ENCODE measurements around the gene NOL4L. TPM values are rescaled to one million over a fixed set of nuclear protein-coding genes. Genes with fewer than 3 reads are reported as not detected.

Gene NOL4L
- polyA plus RNA-seq, 1 experiment: 10.9 TPM

DNA sequence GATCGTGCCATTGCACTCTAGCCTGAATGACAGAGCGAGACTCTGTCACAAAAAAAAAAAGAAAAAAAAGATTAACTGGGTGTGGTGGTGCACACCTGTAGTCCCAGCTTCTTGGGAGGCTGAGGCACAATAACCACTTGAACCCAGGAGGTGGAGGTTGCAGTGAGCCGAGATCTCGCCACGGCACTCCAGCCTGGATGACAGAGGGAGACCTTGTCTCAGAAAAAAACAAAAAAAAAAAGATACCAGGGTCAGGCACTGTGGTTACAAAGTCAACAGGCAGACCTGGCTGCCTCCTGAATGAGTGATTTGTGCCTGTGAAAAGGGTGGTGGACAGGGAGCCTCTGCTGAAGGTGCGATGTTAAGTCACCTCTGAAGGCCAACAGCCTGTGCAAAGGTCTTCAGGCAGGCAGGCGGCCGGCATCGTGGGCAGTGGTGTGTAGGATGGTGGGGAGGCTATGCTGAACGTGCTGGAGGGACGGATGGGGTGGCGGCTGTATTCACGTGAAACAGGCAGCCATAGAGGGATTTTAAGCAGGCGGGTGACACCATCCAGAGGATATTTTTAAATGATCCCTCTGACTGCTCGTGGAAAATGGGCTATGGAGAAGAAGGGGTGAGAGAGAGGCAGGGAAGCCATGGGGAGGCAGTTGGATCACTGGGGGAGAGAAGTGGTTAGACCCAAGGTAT lies 41.4 kb downstream of the NOL4L start:
- no peaks in the 10 kb centered on the region for H3K27me3 ChIP-seq (ENCODE audit: control insufficient read depth, insufficient read depth, low read length)
- POLR2A ChIA-PET: no interaction called here
- H3K36me3 ChIP-seq (ENCODE audit: control insufficient read depth, insufficient read depth, low read length): no peaks in the 10 kb centered on the region
- CTCF ChIA-PET: interaction anchor here (0.7 to 1.0 kb wide), 2 partner anchors 19 to 178 kb away, joined by 3 read pairs; no protein-coding TSS in a partner anchor
- no peak overlapping the region for H3K4me3 ChIP-seq (ENCODE audit: low read depth, low read length)
- TF ChIP-seq, protein P1, sequence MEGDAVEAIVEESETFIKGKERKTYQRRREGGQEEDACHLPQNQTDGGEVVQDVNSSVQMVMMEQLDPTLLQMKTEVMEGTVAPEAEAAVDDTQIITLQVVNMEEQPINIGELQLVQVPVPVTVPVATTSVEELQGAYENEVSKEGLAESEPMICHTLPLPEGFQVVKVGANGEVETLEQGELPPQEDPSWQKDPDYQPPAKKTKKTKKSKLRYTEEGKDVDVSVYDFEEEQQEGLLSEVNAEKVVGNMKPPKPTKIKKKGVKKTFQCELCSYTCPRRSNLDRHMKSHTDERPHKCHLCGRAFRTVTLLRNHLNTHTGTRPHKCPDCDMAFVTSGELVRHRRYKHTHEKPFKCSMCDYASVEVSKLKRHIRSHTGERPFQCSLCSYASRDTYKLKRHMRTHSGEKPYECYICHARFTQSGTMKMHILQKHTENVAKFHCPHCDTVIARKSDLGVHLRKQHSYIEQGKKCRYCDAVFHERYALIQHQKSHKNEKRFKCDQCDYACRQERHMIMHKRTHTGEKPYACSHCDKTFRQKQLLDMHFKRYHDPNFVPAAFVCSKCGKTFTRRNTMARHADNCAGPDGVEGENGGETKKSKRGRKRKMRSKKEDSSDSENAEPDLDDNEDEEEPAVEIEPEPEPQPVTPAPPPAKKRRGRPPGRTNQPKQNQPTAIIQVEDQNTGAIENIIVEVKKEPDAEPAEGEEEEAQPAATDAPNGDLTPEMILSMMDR (IDR thresholded peaks at IDR 0.05; ENCODE audit: insufficient read depth, low read depth, low read length): no peak
- DNase-seq (ENCODE audit: low read depth): no peak

DNA sequence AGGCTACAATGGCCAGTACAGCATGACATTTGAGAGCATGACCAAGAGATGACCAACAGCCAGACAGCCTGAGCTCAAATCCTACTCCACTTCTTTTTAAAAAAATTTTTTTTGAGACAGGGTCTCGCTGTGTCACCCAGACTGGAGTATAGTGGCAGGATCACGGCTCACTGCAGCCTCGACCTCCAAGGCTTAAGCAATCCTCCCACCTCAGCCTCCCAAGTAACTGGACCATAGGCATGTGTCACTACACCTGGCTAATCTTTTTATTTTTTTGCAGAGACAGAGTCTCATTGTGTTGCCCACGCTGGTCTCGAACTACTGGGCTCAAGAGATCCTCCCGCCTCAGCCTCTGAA lies 42.9 kb downstream of the NOL4L start:
- TF ChIP-seq, protein P1 (IDR thresholded peaks at IDR 0.05; ENCODE audit: insufficient read depth, low read depth, low read length): no peak
- CTCF ChIA-PET: interaction anchor here (0.7 to 1.2 kb wide), 2 partner anchors 21 to 110 kb away, joined by 3 to 4 read pairs; no protein-coding TSS in a partner anchor
- POLR2A ChIA-PET: no interaction called here

DNA sequence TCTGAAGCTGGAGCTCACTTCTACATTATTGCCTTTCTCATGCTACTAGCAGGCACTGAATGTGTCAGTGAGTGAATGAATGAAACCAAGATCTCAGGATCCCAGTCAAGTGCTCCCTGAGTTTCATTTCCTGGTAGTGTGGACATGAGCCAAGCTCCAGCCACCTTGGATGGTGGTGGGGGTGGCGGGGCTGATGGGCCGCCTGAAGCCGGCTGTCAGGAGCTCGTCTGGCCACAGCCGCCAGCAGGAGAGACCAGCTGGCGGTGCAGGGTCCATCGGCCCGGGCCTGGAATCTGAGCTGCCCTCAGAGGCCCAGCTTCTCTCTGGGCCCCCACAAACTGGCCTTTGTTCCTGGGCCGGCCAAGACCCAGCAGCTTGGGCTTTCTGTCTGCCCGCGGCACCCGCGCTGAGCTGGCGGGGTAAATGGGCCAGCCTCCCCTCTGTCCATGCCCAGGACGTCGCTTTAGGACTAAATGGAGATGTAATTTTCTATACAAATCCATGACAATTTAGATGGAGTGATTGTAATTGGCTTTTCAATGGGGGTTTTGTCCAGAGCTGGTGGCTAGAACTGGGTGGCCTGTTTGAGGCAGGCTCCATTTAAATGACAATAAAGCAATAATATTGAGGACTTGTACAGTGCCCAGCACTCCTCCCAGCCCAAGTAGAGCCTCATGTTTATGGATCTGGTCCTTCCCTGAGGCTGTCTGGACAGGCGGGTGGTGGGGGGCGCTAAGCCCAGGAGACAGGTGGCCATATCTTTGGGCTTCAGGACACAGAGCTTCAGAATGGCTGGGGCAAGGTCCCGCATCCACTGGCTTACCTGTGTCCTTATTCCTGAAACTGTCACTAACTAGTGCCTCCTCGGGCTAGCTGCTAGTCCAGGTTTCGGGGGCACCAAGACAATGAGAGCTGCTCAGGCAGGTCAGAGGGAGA lies 43.5 kb downstream of the NOL4L start:
- no peak for DNase-seq (ENCODE audit: low read depth)
- Histone ChIP-seq H3K27me3 (ENCODE audit: control insufficient read depth, insufficient read depth, low read length) (peaks cover 5% of the 10 kb centered on the region), H3K36me3 (ENCODE audit: control insufficient read depth, insufficient read depth, low read length) (no peaks in the 10 kb centered on the region), H3K4me3 (ENCODE audit: low read depth, low read length) (no peak overlapping the region)
- CTCF ChIA-PET: interaction anchor here (0.7 to 1.2 kb wide), 2 partner anchors 20 to 111 kb away, joined by 3 to 4 read pairs; no protein-coding TSS in a partner anchor
- TF ChIP-seq, protein P1 (IDR thresholded peaks at IDR 0.05; ENCODE audit: insufficient read depth, low read depth, low read length): no peak
- POLR2A ChIA-PET: no interaction called here

More for the DNA sequence above, 42.9 kb downstream of the NOL4L start:
- H3K4me3 ChIP-seq (ENCODE audit: low read depth, low read length): no peak overlapping the region
- no peak for DNase-seq (ENCODE audit: low read depth)
- peaks cover 3% of the 10 kb centered on the region for H3K27me3 ChIP-seq (ENCODE audit: control insufficient read depth, insufficient read depth, low read length)
- H3K36me3 ChIP-seq (ENCODE audit: control insufficient read depth, insufficient read depth, low read length): no peaks in the 10 kb centered on the region

DNA sequence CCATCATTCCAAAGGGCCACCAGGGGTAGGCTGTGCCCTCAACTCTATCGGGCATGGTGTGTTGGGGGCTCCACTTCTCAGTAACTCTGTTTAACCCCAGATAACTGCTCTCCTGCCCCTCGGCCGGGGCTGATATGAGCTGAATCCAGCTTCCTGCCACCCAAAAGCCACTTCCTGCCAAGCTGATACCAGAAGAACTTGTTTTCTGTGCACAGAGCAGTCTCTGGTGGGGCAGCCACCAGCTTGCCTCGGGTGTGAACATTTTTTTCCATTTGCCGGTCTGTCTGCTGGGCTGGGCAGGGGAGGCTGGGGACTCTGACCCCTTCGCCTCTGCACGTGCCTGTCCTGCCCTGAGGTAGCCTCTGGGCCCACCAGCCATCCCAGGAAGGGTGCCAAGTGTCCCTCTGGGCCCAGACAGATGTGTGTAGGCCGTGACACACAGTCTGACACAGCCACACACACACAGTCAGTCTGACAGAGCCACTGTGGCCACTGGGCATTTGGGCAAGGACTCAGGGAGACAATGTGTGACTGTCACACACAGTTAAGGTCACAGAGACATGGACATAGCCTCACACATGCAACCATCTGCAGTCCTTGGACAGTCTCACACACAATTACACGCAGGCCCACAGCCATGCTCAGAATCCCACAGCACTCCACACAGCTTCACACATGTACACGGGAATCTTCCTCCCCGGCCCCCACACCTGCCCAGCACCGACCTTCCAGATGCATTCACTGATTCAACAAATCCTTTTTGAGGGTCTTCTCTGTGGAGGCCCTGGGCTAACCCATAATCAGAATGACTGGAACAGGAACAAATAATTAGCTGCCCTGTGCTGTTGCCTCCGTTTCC lies 45.1 kb downstream of the NOL4L start:
- POLR2A ChIA-PET: no interaction called here

More for the DNA sequence above, 45.1 kb downstream of the NOL4L start:
- H3K36me3 ChIP-seq (ENCODE audit: control insufficient read depth, insufficient read depth, low read length): no peaks in the 10 kb centered on the region
- CTCF ChIA-PET: interaction anchor here (0.6 to 1.5 kb wide), 3 partner anchors 14 to 113 kb away, joined by 3 to 5 read pairs (median 3); no protein-coding TSS in a partner anchor
- TF ChIP-seq, protein P1 (IDR thresholded peaks at IDR 0.05; ENCODE audit: insufficient read depth, low read depth, low read length): no peak
- no peak overlapping the region for H3K4me3 ChIP-seq (ENCODE audit: low read depth, low read length)
- peaks cover 7% of the 10 kb centered on the region for H3K27me3 ChIP-seq (ENCODE audit: control insufficient read depth, insufficient read depth, low read length)
- no peak for DNase-seq (ENCODE audit: low read depth)

All from BJ (cell line).